ENCODE data around the gene LRRC23. TPM values are rescaled to one million over a fixed set of nuclear protein-coding genes. Genes with fewer than 3 reads are reported as not detected.
A peak's percentile ranks its signal among the peaks of the same experiment; 100 is the strongest.

LRRC23 gene
- total and polyA plus RNA-seq, 9 of the 15 experiments (the other 6 are each of a cell fraction or from before 2014, with no cell fraction given) = 2.2 to 7.0 (median 3.0) TPM

DNA sequence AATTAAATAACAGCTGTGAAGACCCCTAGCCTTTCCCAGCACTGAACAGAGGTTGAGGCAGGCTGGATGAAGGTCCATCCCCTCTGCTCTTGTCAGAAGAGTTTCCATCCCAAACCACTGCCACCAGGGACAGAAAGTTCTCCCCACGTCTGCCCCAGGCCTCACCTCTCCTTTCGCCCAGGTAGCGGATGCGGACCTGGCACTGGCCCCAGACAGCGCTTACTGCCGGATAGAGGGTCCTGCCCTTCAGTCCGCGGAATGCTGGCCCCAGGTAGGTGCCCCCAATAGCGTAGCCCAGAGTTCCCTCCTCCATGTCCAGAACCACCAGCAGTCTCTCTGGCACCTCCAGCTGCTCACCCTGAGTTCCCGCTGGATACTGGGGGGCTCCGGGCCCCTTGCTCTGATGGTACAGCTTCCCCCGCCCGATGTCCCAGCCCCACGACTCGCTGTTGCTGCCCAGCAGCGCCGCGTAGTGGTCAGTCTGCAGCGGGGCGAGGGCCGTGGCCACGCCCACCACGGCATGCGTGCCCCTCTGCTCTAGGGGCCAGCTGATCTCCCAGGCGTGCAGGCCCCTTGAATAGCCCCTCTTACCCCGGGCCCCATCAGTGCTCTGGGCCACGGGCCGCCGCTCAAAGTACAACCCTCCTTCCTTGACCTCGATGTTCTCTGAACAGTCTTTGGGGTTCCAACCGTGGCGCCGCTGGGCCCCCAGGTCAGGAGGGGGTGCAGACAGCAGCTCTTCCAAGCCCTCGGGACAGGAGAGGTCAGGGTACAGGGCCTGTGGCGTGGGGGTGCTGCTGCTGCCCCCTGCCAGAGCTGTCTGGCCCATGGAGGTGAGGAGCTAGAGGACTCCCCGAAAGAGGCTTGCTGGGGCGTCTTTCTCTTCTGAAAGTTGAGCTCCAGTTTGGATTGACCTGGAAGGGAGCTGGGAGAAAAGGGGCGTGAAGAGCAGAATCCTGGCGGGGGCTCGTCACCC lies 32.3 kb upstream of the LRRC23 start (continued):
- TF ChIP-seq NCOA4 (IDR thresholded peaks at IDR 0.05; ENCODE audit: partially characterized antibody) (no peak), MXI1 (IDR thresholded peaks at IDR 0.05; ENCODE audit: low read depth, low read length) (peak; percentile 85), RBM15 (IDR thresholded peaks at IDR 0.05; ENCODE audit: insufficient read depth, low read length) (no peak), HDGF (IDR thresholded peaks at IDR 0.05) (no peak), RB1 (IDR thresholded peaks at IDR 0.05; ENCODE audit: low read depth) (peak; percentile 62), MECOM (CRISPR knock-in tag; IDR thresholded peaks at IDR 0.05) (no peak), POLR2A (conservative IDR thresholded peaks at IDR 0.05) (peak; percentile 30), NR4A1 (CRISPR knock-in tag; IDR thresholded peaks at IDR 0.05) (no peak), NR4A1 (tag; IDR thresholded peaks at IDR 0.05) (no peak), SMAD1 (IDR thresholded peaks at IDR 0.05; ENCODE audit: low read depth, low read length, partially characterized antibody) (no peak), CSDE1 (IDR thresholded peaks at IDR 0.05) (no peak), PHF21A (IDR thresholded peaks at IDR 0.05; ENCODE audit: borderline replicate concordance, low read depth) (no peak)
- TF ChIP-seq, protein P1, sequence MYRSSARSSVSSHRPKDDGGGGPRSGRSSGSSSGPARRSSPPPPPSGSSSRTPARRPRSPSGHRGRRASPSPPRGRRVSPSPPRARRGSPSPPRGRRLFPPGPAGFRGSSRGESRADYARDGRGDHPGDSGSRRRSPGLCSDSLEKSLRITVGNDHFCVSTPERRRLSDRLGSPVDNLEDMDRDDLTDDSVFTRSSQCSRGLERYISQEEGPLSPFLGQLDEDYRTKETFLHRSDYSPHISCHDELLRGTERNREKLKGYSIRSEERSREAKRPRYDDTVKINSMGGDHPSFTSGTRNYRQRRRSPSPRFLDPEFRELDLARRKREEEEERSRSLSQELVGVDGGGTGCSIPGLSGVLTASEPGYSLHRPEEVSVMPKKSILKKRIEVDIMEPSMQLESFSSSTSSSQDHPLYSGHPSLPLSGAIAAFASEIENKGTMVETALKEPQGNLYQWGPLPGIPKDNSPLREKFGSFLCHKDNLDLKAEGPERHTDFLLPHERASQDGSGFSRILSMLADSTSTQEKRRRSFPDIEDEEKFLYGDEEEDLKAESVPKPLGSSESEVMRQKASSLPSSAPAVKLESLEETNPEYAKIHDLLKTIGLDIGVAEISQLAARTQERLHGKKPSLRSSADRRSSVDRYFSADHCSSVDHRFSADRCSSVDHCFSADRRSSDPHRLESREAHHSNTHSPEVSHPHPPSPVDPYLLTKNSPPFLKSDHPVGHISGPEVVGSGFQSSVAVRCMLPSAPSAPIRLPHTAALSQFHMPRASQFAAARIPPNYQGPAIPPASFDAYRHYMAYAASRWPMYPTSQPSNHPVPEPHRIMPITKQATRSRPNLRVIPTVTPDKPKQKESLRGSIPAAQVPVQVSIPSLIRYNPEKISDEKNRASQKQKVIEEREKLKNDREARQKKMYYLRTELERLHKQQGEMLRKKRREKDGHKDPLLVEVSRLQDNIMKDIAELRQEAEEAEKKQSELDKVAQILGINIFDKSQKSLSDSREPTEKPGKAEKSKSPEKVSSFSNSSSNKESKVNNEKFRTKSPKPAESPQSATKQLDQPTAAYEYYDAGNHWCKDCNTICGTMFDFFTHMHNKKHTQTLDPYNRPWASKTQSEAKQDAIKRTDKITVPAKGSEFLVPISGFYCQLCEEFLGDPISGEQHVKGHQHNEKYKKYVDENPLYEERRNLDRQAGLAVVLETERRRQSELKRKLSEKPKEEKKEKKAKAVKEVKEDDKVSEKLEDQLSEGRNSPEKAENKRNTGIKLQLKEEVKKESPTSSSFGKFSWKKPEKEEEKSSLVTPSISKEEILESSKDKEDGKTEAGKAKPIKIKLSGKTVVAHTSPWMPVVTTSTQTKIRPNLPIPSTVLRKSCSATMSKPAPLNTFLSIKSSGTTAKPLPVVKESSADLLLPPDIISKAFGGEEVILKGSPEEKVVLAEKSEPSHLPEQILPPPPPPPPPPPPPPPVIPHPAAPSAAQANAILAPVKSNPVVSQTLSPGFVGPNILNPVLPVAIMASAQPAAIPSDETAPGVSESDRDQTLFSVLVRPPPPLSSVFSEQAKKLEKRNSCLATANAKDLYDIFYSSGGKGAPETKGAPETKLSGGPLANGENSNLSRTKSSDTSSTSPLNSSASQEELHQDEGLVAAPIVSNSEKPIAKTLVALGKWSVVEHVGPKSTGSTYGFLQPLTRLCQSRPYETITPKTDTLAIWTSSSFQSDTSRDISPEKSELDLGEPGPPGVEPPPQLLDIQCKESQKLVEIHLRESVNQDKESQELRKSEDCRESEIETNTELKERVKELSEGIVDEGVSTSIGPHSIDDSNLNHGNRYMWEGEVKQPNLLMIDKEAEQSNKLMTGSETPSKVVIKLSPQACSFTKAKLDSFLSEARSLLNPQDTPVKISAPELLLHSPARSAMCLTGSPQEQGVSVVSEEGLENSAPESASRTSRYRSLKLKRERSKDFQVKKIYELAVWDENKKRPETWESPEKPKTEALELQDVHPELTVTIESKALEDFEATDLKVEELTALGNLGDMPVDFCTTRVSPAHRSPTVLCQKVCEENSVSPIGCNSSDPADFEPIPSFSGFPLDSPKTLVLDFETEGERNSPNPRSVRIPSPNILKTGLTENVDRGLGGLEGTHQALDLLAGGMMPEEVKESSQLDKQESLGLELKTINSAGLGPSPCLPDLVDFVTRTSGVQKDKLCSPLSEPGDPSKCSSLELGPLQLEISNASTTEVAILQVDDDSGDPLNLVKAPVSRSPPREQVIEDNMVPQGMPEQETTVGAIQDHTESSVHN (IDR thresholded peaks at IDR 0.05; ENCODE audit: borderline replicate concordance in 1 of 2, low read depth in 1 of 2) = no peak
- TF ChIP-seq, protein P2, sequence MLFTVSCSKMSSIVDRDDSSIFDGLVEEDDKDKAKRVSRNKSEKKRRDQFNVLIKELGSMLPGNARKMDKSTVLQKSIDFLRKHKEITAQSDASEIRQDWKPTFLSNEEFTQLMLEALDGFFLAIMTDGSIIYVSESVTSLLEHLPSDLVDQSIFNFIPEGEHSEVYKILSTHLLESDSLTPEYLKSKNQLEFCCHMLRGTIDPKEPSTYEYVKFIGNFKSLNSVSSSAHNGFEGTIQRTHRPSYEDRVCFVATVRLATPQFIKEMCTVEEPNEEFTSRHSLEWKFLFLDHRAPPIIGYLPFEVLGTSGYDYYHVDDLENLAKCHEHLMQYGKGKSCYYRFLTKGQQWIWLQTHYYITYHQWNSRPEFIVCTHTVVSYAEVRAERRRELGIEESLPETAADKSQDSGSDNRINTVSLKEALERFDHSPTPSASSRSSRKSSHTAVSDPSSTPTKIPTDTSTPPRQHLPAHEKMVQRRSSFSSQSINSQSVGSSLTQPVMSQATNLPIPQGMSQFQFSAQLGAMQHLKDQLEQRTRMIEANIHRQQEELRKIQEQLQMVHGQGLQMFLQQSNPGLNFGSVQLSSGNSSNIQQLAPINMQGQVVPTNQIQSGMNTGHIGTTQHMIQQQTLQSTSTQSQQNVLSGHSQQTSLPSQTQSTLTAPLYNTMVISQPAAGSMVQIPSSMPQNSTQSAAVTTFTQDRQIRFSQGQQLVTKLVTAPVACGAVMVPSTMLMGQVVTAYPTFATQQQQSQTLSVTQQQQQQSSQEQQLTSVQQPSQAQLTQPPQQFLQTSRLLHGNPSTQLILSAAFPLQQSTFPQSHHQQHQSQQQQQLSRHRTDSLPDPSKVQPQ (CRISPR knock-in tag; IDR thresholded peaks at IDR 0.05; ENCODE audit: borderline replicate concordance) = no peak
- TF ChIP-seq, protein P3, sequence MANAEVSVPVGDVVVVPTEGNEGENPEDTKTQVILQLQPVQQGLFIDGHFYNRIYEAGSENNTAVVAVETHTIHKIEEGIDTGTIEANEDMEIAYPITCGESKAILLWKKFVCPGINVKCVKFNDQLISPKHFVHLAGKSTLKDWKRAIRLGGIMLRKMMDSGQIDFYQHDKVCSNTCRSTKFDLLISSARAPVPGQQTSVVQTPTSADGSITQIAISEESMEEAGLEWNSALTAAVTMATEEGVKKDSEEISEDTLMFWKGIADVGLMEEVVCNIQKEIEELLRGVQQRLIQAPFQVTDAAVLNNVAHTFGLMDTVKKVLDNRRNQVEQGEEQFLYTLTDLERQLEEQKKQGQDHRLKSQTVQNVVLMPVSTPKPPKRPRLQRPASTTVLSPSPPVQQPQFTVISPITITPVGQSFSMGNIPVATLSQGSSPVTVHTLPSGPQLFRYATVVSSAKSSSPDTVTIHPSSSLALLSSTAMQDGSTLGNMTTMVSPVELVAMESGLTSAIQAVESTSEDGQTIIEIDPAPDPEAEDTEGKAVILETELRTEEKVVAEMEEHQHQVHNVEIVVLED (CRISPR knock-in tag; IDR thresholded peaks at IDR 0.05) = peak; percentile 47; the same call in 1 of the 2 replicates
